Smooth muscle cell (in vitro differentiated cells): ENCODE results near the gene PRKAG2. TPM values are rescaled to one million over a fixed set of nuclear protein-coding genes. Genes with fewer than 3 reads are reported as not detected.

ENCODE experiments used
- DNase-seq: peaks from one replicate; lab custom pipeline; 2025; ENCODE audit not compliant: unreplicated experiment; lab: John Stamatoyannopoulos, UW
- H2AFZ ChIP-seq: fragments of 200-600 bp; sonication (generic); 2 replicates; pipeline ENCODE4 v1.6.0; 2016; ENCODE audit warnings: antibody characterized with exemption, low read depth, mild to moderate bottlenecking
- H3F3A ChIP-seq: fragments of 200-600 bp; sonication (generic); 2 replicates; pipeline ENCODE4 v1.6.0; 2017; ENCODE audit warnings: antibody characterized with exemption, low read depth
- H3K27ac ChIP-seq: fragments of 200-600 bp; sonication (generic); 2 replicates; pipeline ENCODE4 v1.5.1; 2016; ENCODE audit warnings: low read depth, mild to moderate bottlenecking
- H3K27me3 ChIP-seq: fragments of 200-600 bp; sonication (generic); 2 replicates; pipeline ENCODE4 v1.6.1; 2016; ENCODE audit warnings: low read depth, mild to moderate bottlenecking
- H3K36me3 ChIP-seq: fragments of 200-600 bp; sonication (generic); 2 replicates; pipeline ENCODE4 v1.5.1; 2016; ENCODE audit warnings: low read depth
- H3K4me1 ChIP-seq: fragments of 200-600 bp; sonication (generic); 2 replicates; pipeline ENCODE4 v1.5.1; 2016; ENCODE audit warnings: low read depth
- H3K4me2 ChIP-seq: fragments of 200-600 bp; sonication (generic); 2 replicates; pipeline ENCODE4 v1.6.0; 2016; ENCODE audit warnings: mild to moderate bottlenecking
- H3K4me3 ChIP-seq: fragments of 200-600 bp; sonication (generic); 2 replicates; pipeline ENCODE4 v1.5.1; 2016; ENCODE audit warnings: mild to moderate bottlenecking
- H3K79me2 ChIP-seq: fragments of 200-600 bp; sonication (generic); 2 replicates; pipeline ENCODE4 v1.6.0; 2016; ENCODE audit warnings: low read depth, mild to moderate bottlenecking
- H3K9ac ChIP-seq: fragments of 200-600 bp; sonication (generic); 2 replicates; pipeline ENCODE4 v1.6.0; 2016; ENCODE audit warnings: low read depth
- H3K9me3 ChIP-seq: fragments of 200-600 bp; sonication (generic); replicated peaks from 2 replicates; pipeline ENCODE4 v1.5.1; 2016; ENCODE audit warnings: low read depth
- H4K20me1 ChIP-seq: fragments of 200-600 bp; sonication (generic); 2 replicates; pipeline ENCODE4 v1.6.0; 2016; ENCODE audit warnings: low read depth
- CTCF ChIP-seq: fragments of 200-600 bp; sonication (generic); IDR thresholded peaks from 2 replicates; pipeline ENCODE4 v1.5.1; 2017; ENCODE audit warnings: borderline replicate concordance, mild to moderate bottlenecking, antibody characterized with exemption; ENCODE audit not compliant: insufficient read depth, poor library complexity, severe bottlenecking
- WGBS: methylation state at CpG from one replicate; pipeline ENCODE4 v1.1.7; 2016; ENCODE audit warnings: low lambda C conversion rate; 5-methylcytosine and 5-hydroxymethylcytosine counted together
- polyA plus RNA-seq: library from polyadenylated mRNA; unstranded; fragments of >200 nt; fragmentation: Nextera tagmentation; extraction: Ambion mirVana; gene quantifications from 2 replicates; pipeline ENCODE4 v1.2.1, GENCODE V29; 2016
- total RNA-seq: library from RNA; depleted of rRNA; stranded (reverse); fragments of >200 nt; gene quantifications from 2 replicates; pipeline ENCODE4 v1.2.3, GENCODE V29; 2014

PRKAG2 gene
- total and polyA plus RNA-seq, 2 experiments from 2014 or later, result 3.5 to 3.9 TPM

- Histone ChIP-seq H3K9ac (no peak overlapping the region), H3F3A (peaks cover 9% of the 10 kb centered on the region), H3K36me3 (no peaks in the 10 kb centered on the region), H3K9me3 (no peaks in the 10 kb centered on the region), H2AFZ (no peak overlapping the region), H4K20me1 (no peaks in the 10 kb centered on the region), H3K79me2 (no peaks in the 10 kb centered on the region), H3K27ac (no peak overlapping the region), H3K4me3 (no peak overlapping the region), H3K27me3 (no peaks in the 10 kb centered on the region), H3K4me2 (no peak overlapping the region), H3K4me1 (peaks cover 10% of the 10 kb centered on the region)
- no peak for TF ChIP-seq CTCF
- no peak for DNase-seq
- WGBS, result 93% methylated on average over 14 of the region's 14 CpGs
Observed at GRCh38 chr7:151707757-151708156, 169.2 kb downstream of the PRKAG2 start.

DNA sequence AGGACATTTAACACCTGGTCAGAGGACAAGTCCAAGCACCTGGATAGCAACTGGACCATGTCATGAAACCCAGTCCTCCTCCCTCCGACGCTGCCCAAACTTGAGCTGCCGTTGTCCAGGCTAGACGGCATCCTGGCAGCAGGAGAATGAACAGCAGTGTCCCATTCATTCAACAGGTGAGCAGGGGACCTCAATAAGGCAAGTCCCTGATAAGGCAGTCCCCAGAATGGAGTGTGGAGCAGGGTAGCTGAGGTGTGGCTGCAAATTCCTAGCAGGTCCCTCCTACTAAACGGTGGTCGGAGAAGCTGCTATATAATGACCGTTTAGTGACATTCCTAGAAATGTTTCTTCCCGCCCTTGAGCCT, 169.8 kb downstream of the PRKAG2 start:
- H3K79me2 ChIP-seq, result no peaks in the 10 kb centered on the region
- no peak for TF ChIP-seq CTCF
- H3K9ac ChIP-seq, result no peak overlapping the region
- H3K27ac ChIP-seq, result no peak overlapping the region
- no peak for DNase-seq
- peaks cover 9% of the 10 kb centered on the region for H3F3A ChIP-seq
- H3K4me2 ChIP-seq, result no peak overlapping the region
- no peaks in the 10 kb centered on the region for H3K36me3 ChIP-seq
- 92% methylated on average over 8 of the region's 8 CpGs for WGBS
- no peaks in the 10 kb centered on the region for H3K27me3 ChIP-seq
- no peaks in the 10 kb centered on the region for H4K20me1 ChIP-seq
- H3K9me3 ChIP-seq, result no peaks in the 10 kb centered on the region
- H3K4me3 ChIP-seq, result no peak overlapping the region
- H3K4me1 ChIP-seq, result peaks cover 10% of the 10 kb centered on the region
- no peak overlapping the region for H2AFZ ChIP-seq

- TF ChIP-seq CTCF, result no peak
- Histone ChIP-seq H3K36me3 (no peaks in the 10 kb centered on the region), H3F3A (peaks cover 9% of the 10 kb centered on the region), H3K27me3 (no peaks in the 10 kb centered on the region), H4K20me1 (no peaks in the 10 kb centered on the region), H3K27ac (no peak overlapping the region), H3K4me1 (peaks cover 10% of the 10 kb centered on the region), H2AFZ (no peak overlapping the region), H3K9ac (no peak overlapping the region), H3K4me2 (no peak overlapping the region), H3K4me3 (no peak overlapping the region), H3K9me3 (no peaks in the 10 kb centered on the region), H3K79me2 (no peaks in the 10 kb centered on the region)
- no peak for DNase-seq
- WGBS, result 94% methylated on average over 15 of the region's 15 CpGs
Observed at GRCh38 chr7:151706277-151707104, 170.4 kb downstream of the PRKAG2 start.
